K562 (cell line): ENCODE results near the gene FLOT2. TPM values are rescaled to one million over a fixed set of nuclear protein-coding genes. Genes with fewer than 3 reads are reported as not detected.

Experiments
- BRD4 ChIP-seq: fragments of 200-600 bp; sonication (generic); IDR thresholded peaks from 2 replicates; pipeline ENCODE4 v1.6.1; 2017; ENCODE audit warnings: inconsistent platforms
- BRD9 ChIP-seq: fragments of 450-650 bp; IDR thresholded peaks from 2 replicates; pipeline ENCODE4 v1.6.1; 2018; ENCODE audit warnings: low read depth; ENCODE audit not compliant: partially characterized antibody
- CREB3 ChIP-seq: fragments of 450-650 bp; conservative IDR thresholded peaks from 2 replicates; pipeline ENCODE4 v1.6.1; 2016; ENCODE audit warnings: missing genetic modification characterization, low read depth, mild to moderate bottlenecking, missing compliant biosample characterization, moderate library complexity
- E2F1 ChIP-seq: sonication (generic); formaldehyde crosslinking; IDR thresholded peaks from 2 replicates; pipeline ENCODE4 v1.8.1; 2023; ENCODE audit warnings: mild to moderate bottlenecking, missing genetic modification reagents, moderate library complexity
- GMEB1 ChIP-seq: fragments of 250-450 bp; sonication (Bioruptor Pico); IDR thresholded peaks from 2 replicates; pipeline ENCODE4 v1.4.0; 2020; ENCODE audit warnings: mild to moderate bottlenecking
- ID3 ChIP-seq, 2 experiments: fragments of 250-450 bp in 1 of 2; fragments of 450-650 bp in 1 of 2; sonication (Bioruptor Pico) in 1 of 2; IDR thresholded peaks; 2 replicates each; pipeline versions ENCODE4 v1.6.1 to v1.8.0; 2016 to 2021; ENCODE audit warnings: mild to moderate bottlenecking in 2 of 2, moderate library complexity in 2 of 2, missing compliant biosample characterization in 1 of 2, missing genetic modification characterization in 1 of 2
- IRF9 ChIP-seq: fragments of 450-650 bp; IDR thresholded peaks from 2 replicates; pipeline ENCODE4 v1.6.1; 2016; ENCODE audit warnings: missing biosample characterization, missing genetic modification characterization
- NFIC ChIP-seq: fragments of 450-650 bp; IDR thresholded peaks from 2 replicates; pipeline ENCODE4 v1.6.1; 2017; ENCODE audit warnings: mild to moderate bottlenecking, inconsistent platforms
- NKRF ChIP-seq: fragments of 450-650 bp; IDR thresholded peaks from 2 replicates; pipeline ENCODE4 v1.6.1; 2016; ENCODE audit warnings: borderline replicate concordance
- RHOXF2B ChIP-seq: fragments of 250-450 bp; sonication (Bioruptor Pico); conservative IDR thresholded peaks from 2 replicates; pipeline ENCODE4 v1.5.1; 2021
- SP1 ChIP-seq: sonication (generic); formaldehyde crosslinking; IDR thresholded peaks from 2 replicates; pipeline ENCODE4 v1.8.1; 2022; ENCODE audit warnings: mild to moderate bottlenecking, missing genetic modification reagents
- THRB ChIP-seq: fragments of 450-650 bp; formaldehyde crosslinking; conservative IDR thresholded peaks from 2 replicates; pipeline ENCODE4 v1.4.0; 2022; ENCODE audit warnings: mild to moderate bottlenecking, missing genetic modification characterization
- XRCC3 ChIP-seq: fragments of 450-650 bp; IDR thresholded peaks from 2 replicates; pipeline ENCODE4 v1.6.1; 2017; ENCODE audit warnings: mild to moderate bottlenecking, moderate library complexity
- ZBED1 ChIP-seq: IDR thresholded peaks from 2 replicates; pipeline ENCODE4 v1.6.1; 2014
- ZNF431 ChIP-seq: sonication (generic); formaldehyde crosslinking; IDR thresholded peaks from 2 replicates; pipeline ENCODE4 v1.8.0; 2022; ENCODE audit warnings: mild to moderate bottlenecking, missing genetic modification reagents
- ZNF75A ChIP-seq: fragments of 450-650 bp; formaldehyde crosslinking; IDR thresholded peaks from 2 replicates; pipeline ENCODE4 v1.4.0; 2020; ENCODE audit warnings: mild to moderate bottlenecking
- polyA plus RNA-seq, 8 experiments: library from polyadenylated mRNA; depleted of rRNA in 4 of 8; stranded (reverse) in 5 of 8; unstranded in 3 of 8; fragments of >200 nt; fragmentation: Nextera tagmentation in 2 of 8; fragmentation: Illumina TruSeq in 1 of 8; extraction: Ambion mirVana in 2 of 8; extraction: Trizol in 1 of 8; gene quantifications; 2 replicates each; pipeline versions ENCODE4 v1.2.1 to v1.2.3, GENCODE V29; 2011 to 2014; ENCODE audit warnings: inconsistent platforms in 1 of 8, missing spikeins in 1 of 8
- total RNA-seq, 7 experiments: library from RNA; depleted of rRNA in 6 of 7; stranded (reverse); fragments of >200 nt in 6 of 7; fragmentation: Illumina TruSeq in 2 of 7; extraction: Trizol in 2 of 7; gene quantifications; 2 replicates each; pipeline versions ENCODE4 v1.2.1 to v1.2.3, GENCODE V29; 2011 to 2021; ENCODE audit warnings: low replicate concordance in 1 of 7

FLOT2 gene
- total and polyA plus RNA-seq, 9 of the 15 experiments (the other 6 are each of a cell fraction or from before 2014, with no cell fraction given), result 17.5 to 138 (median 41.7) TPM

- TF ChIP-seq ID3 (CRISPR knock-in tag; IDR thresholded peaks at IDR 0.05), result no peak
- TF ChIP-seq ID3 (tag; IDR thresholded peaks at IDR 0.05), result peak; percentile 79; the same call in 1 of the 2 replicates
- 0 out of 2 replicates have a peak, but pooled peaks have one; percentile 17 for TF ChIP-seq THRB
- 0 out of 2 replicates have a peak, but pooled peaks have one; percentile 41 for TF ChIP-seq BRD4
- TF ChIP-seq NKRF, result peak; percentile 97
- peak; percentile 23 for TF ChIP-seq BRD9
- no peak for TF ChIP-seq XRCC3
- peak; percentile 48; the same call in 1 of the 2 replicates for TF ChIP-seq ZBED1
- 0 out of 2 replicates have a peak, but pooled peaks have one; percentile 37 for TF ChIP-seq ZNF431 (CRISPR knock-in tag)
- no peak; the same call in 1 of the 2 replicates for TF ChIP-seq ZNF75A (CRISPR knock-in tag)
- TF ChIP-seq CREB3 (tag), result 0 out of 2 replicates have a peak, but pooled peaks have one; percentile 33
- TF ChIP-seq IRF9 (tag), result no peak
- TF ChIP-seq SP1 (CRISPR knock-in tag), result peak; percentile 86
- 0 out of 2 replicates have a peak, but pooled peaks have one; percentile 83 for TF ChIP-seq RHOXF2B (CRISPR knock-in tag)
- peak; percentile 47; the same call in 1 of the 2 replicates for TF ChIP-seq NFIC
- TF ChIP-seq GMEB1, result 0 out of 2 replicates have a peak, but pooled peaks have one; percentile 10
- TF ChIP-seq E2F1 (CRISPR knock-in tag), result peak; percentile 33; the same call in 1 of the 2 replicates
Measured at GRCh38 chr17:28854457-28855335, 42.8 kb downstream of the FLOT2 start, which contains the start of gene ERAL1 (continued).
